DND-41 (cell line): Measurements from ENCODE around the gene JUN.

Experiments used
- ATAC-seq: fragments of 200-7000 bp; cut with Tn5 transposase; 3 replicates; pipeline ENCODE4 v1.9.1; 2021; ENCODE audit warnings: low read depth; ENCODE audit not compliant: insufficient read depth
- DNase-seq: peaks from one replicate; pipeline ENCODE4 v3.0.0-alpha.2; 2020
- H2AFZ ChIP-seq: 2 replicates; pipeline ENCODE4 v1.6.0; 2012; ENCODE audit warnings: low read depth, low read length
- H3K27ac ChIP-seq: 2 replicates; pipeline ENCODE4 v1.5.1; 2012; ENCODE audit warnings: low read length, inconsistent platforms
- H3K27me3 ChIP-seq: fragments of 200-600 bp; sonication (generic); 2 replicates; pipeline ENCODE4 v1.6.0; 2012; ENCODE audit warnings: low read length, mild to moderate bottlenecking, inconsistent platforms; ENCODE audit not compliant: insufficient read depth, poor library complexity
- H3K36me3 ChIP-seq: 2 replicates; pipeline ENCODE4 v1.5.1; 2012; ENCODE audit warnings: low read length, inconsistent platforms; ENCODE audit not compliant: insufficient read depth
- H3K4me1 ChIP-seq: 2 replicates; pipeline ENCODE4 v1.5.1; 2012; ENCODE audit warnings: mild to moderate bottlenecking, low read length; ENCODE audit not compliant: insufficient read depth
- H3K4me2 ChIP-seq: 2 replicates; pipeline ENCODE4 v1.6.0; 2012; ENCODE audit warnings: mild to moderate bottlenecking, moderate library complexity, low read length, inconsistent platforms; ENCODE audit not compliant: insufficient read depth
- H3K4me3 ChIP-seq, 2 experiments: fragments of 200-600 bp in 1 of 2; shearing (Covaris generic) in 1 of 2; 2 replicates each; pipeline ENCODE4 v1.5.1; 2012 to 2016; ENCODE audit warnings: inconsistent platforms in 2 of 2, low read length in 2 of 2, mild to moderate bottlenecking in 2 of 2, low read depth in 1 of 2, moderate library complexity in 1 of 2
- H3K79me2 ChIP-seq: 2 replicates; pipeline ENCODE4 v1.6.0; 2012; ENCODE audit warnings: low read length, inconsistent platforms; ENCODE audit not compliant: insufficient read depth
- H3K9ac ChIP-seq: 2 replicates; pipeline ENCODE4 v1.6.0; 2012; ENCODE audit warnings: low read depth, mild to moderate bottlenecking, inconsistent platforms, low read length, moderate library complexity
- H3K9me3 ChIP-seq: 2 replicates; pipeline ENCODE4 v1.5.1; 2012; ENCODE audit warnings: low read length, moderate library complexity, mild to moderate bottlenecking, inconsistent platforms; ENCODE audit not compliant: insufficient read depth, severe bottlenecking
- H4K20me1 ChIP-seq: 2 replicates; pipeline ENCODE4 v1.6.0; 2012; ENCODE audit warnings: low read length; ENCODE audit not compliant: insufficient read depth
- EZH2 ChIP-seq: IDR thresholded peaks from 3 replicates; pipeline ENCODE4 v1.6.1; 2012; ENCODE audit warnings: borderline replicate concordance, low read depth, mild to moderate bottlenecking, moderate library complexity, low read length, inconsistent platforms; ENCODE audit not compliant: severe bottlenecking
- TF ChIP-seq, protein P1 (sequence below): IDR thresholded peaks from 2 replicates; pipeline ENCODE4 v1.5.1; 2012; ENCODE audit warnings: borderline replicate concordance, low read length, moderate library complexity, mild to moderate bottlenecking; ENCODE audit not compliant: poor library complexity, severe bottlenecking; ENCODE audit errors: extremely low read depth

Gene JUN

DNA sequence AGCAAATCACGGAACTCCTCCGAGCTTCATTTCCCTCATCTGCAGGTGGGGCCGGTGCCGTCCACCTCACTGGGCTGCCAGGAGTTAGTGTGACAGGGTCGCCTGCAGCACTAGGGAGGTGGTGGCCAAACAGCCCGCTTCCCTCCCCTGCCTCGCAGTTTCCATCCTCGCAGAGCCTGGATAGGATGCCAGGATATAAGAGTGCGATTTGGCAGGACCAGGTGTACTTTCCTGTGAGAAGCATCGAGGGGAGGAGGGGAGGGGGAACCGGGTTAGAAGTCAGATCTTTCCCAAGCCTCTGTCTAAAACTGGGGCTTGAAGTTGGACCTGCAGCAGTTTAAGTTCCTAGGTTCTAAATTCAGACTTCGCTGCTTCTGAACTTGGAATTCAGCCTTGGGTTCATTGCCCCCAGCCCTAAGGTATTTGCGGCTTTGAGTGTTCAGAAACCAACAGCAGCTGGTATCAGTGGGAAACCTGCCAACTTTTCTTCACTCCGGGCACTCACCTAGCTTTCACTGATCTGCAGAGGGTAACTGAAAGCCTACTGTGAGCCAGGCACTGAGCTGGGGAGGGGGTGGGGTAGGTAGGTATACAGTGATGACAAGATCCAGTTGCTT is 1.7 kb upstream of the JUN start:
- peak; percentile 69 for DNase-seq
- H4K20me1 ChIP-seq: peaks cover 12% of the 10 kb centered on the region
- peaks cover 17% of the 10 kb centered on the region for H3K79me2 ChIP-seq
- H3K36me3 ChIP-seq: peaks cover 5% of the 10 kb centered on the region; the same call in 1 of the 2 replicates
- H3K27ac ChIP-seq: peak overlapping the region; percentile 86; the same call in 1 of the 2 replicates
- no peaks in the 10 kb centered on the region for H3K9me3 ChIP-seq
- H3K9ac ChIP-seq: peak overlapping the region; percentile 91
- H3K4me1 ChIP-seq: peaks cover 41% of the 10 kb centered on the region
- no peak for ATAC-seq
- TF ChIP-seq EZH2: no peak
- TF ChIP-seq, protein P1, sequence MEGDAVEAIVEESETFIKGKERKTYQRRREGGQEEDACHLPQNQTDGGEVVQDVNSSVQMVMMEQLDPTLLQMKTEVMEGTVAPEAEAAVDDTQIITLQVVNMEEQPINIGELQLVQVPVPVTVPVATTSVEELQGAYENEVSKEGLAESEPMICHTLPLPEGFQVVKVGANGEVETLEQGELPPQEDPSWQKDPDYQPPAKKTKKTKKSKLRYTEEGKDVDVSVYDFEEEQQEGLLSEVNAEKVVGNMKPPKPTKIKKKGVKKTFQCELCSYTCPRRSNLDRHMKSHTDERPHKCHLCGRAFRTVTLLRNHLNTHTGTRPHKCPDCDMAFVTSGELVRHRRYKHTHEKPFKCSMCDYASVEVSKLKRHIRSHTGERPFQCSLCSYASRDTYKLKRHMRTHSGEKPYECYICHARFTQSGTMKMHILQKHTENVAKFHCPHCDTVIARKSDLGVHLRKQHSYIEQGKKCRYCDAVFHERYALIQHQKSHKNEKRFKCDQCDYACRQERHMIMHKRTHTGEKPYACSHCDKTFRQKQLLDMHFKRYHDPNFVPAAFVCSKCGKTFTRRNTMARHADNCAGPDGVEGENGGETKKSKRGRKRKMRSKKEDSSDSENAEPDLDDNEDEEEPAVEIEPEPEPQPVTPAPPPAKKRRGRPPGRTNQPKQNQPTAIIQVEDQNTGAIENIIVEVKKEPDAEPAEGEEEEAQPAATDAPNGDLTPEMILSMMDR: no peak
- H2AFZ ChIP-seq: peak overlapping the region; percentile 80
- peaks cover 6% of the 10 kb centered on the region for H3K27me3 ChIP-seq
- H3K4me3 ChIP-seq: peak overlapping the region; percentile 59 to 89; a peak in 3 of 4 replicates
- peak overlapping the region; percentile 87 for H3K4me2 ChIP-seq

DNA sequence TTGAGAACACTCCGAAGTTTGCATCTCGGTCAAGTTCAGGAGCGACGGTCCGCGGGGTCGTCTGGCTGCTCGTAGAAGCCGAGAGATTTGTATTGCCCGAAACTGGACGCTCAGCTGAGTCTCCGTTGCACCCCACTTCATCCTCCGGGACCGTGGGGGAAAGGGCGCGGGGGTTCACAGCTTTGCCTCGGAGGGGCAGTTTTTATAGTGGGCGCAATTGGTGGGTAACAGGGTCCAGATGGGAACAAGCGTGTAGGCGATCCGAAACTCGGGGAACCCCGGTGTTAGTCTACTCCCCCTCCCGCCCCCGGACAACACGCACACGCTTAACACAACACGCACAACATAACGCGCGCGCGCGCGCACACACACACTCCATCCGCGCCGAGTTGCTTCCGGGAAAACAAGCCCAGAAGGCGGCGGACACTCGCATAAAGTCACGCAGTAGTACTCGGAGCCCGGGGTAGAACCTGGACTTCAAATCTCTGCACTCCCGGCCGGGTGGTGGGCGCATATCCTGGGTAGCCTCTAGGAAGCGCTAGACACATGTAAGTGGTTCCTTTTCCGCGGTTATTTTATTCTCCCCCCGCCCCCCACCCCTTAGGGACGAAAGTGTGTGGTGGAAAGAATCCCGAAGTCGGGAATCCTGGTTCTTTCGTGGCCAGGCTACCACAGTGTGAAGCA is 1.1 kb upstream of the JUN start:
- ATAC-seq (peak; percentile 4; the same call in 1 of the 3 replicates), DNase-seq (peak; percentile 73)
- TF ChIP-seq, protein P1: peak; percentile 68
- no peak for TF ChIP-seq EZH2
- peak overlapping the region; percentile 59 to 89 for H3K4me3 ChIP-seq
- H3K4me1 ChIP-seq: peaks cover 41% of the 10 kb centered on the region
- peaks cover 12% of the 10 kb centered on the region for H4K20me1 ChIP-seq
- H3K36me3 ChIP-seq: peaks cover 5% of the 10 kb centered on the region; the same call in 1 of the 2 replicates
- H3K9me3 ChIP-seq: no peaks in the 10 kb centered on the region
- H3K79me2 ChIP-seq: peaks cover 17% of the 10 kb centered on the region
- peaks cover 6% of the 10 kb centered on the region for H3K27me3 ChIP-seq
- peak overlapping the region; percentile 91 for H3K9ac ChIP-seq
- H3K4me2 ChIP-seq: peak overlapping the region; percentile 87
- H3K27ac ChIP-seq: peak overlapping the region; percentile 86
- H2AFZ ChIP-seq: peak overlapping the region; percentile 80

DNA sequence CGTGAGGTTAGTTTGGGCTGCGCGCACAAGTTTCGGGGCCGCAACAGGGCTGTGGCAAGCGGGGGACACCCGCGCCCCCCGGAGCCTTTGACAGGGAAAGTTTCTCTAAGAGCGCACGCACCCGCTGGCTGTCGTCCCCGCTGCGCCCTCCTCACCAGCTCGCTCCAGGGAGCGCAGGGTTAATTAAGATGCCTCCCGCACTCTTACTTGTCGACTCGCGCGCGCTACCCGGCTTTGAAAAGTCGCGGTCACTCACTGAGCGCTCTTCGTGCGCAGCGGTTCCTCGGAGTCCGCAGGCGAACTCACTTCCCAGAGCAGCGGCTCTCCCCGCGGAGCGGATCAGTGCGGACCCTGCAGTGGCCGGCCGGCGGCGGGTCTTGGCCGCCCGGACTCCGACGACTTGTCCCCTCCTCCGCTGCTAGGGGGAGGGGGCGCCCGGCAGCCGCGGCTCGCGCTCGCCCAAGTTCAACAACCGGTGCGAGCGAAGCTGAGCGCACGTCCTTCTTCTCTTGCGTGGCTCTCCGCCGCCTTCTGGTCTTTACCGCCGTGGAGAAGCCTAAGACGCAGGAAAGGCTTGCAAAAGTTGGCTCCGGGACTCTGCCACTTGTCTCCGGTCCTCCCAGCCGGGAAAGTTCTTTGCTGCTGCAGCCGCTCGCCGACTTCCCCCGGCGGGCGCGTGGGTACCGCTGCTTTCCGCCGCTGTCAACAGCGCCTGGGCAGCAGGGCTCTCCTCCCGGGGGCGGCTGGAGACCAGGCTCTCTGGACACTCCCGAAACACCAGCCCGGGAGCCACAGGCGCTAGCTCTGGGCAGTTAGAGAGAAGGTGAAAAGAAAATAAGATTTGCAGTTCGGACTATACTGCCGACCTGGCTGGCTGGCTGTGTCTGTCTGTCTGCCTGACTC is 506 bp downstream of the JUN start:
- Histone ChIP-seq H3K9me3 (no peaks in the 10 kb centered on the region), H2AFZ (peak overlapping the region; percentile 66), H3K36me3 (peaks cover 5% of the 10 kb centered on the region; the same call in 1 of the 2 replicates), H4K20me1 (peaks cover 12% of the 10 kb centered on the region), H3K4me3 (peak overlapping the region; percentile 50 to 89), H3K9ac (peak overlapping the region; percentile 91), H3K4me2 (peak overlapping the region; percentile 87), H3K79me2 (peaks cover 17% of the 10 kb centered on the region), H3K27ac (peak overlapping the region; percentile 86), H3K4me1 (peaks cover 41% of the 10 kb centered on the region), H3K27me3 (peaks cover 6% of the 10 kb centered on the region)
- TF ChIP-seq EZH2: no peak
- TF ChIP-seq, protein P1: no peak
- peak; percentile 58 for DNase-seq
- ATAC-seq: peak; percentile 6
